ELR (cell line): ENCODE results near the gene ATP5F1D.

ENCODE experiments used
- DNase-seq: peaks from one replicate; pipeline ENCODE4 v3.0.0-alpha.2; 2015; ENCODE audit warnings: low read depth

ATP5F1D gene

DNA sequence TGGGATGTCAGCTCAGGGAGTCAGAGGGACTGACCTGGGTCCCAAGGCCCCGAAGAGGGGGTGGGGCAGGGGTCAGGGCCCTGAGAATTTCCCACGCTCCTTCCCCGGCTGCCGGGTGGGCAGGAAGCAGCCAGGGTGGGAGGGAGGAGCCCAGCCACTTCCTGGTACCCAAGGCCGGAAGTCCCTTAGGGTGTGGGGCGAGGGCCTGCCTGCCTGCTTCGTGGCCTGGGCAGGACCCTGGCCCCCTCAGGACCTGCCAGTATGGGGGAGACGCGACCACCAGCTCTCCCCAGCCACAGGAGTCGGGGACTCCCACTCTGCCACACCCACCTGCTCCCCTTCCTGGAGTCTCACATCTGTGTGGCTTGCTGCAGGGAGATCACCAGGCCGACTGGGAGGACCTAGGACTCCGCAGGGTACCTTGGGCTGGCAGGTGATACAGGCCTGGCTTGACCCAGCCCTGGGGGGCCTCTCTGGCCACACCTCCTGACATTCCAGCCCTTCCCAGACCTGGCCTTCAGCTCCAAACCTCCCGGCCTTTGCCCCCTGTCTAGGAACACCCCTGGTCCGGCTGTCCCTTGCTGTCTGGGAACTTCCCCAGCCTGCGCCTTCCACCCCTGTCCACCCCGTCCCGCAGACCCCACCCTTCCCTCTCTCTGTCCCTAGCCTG lies 17.8 kb downstream of the ATP5F1D start:
- DNase-seq, result peak; percentile 75

DNA sequence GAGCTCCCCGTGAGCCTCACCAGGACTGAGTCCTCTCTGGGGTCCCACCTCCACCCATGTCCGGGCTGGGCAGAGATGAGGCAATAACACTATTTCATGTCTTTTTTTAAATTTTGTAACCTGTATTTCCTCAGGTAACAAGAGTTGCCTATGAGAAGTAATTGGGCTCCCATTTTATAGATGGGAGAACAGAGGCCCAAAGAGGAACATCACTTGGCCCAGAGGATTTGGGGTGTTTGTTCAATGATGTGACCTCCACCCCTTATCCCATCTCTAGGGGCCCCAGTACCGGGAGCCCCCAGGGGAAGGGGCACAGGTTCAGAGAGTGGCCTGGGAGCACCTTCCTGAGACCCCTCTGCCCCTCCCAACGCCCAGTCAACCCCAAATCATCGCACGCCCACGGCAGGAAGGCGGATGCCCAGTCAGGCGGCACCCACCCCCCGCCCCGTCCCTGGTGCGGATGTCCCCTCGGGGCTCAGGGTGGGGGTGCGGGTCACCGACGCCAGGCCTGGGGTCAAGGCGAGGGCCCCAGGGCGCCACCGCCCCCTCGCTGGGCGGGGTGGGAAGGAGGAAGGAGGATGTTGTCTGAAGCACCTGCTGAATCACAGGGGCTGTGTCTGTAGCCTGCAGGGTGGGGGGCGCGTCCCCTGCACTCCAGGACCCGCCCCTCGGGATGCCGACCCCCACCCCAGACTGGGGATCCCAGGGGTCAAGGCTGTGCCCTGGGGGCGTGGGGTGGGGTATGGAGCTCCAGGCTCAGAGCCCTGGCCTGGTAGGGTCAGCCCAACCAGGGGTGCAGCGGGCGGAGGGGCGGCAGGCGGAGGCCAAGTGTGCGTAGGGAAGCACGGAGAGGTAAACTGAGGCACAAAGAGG lies 18.6 kb downstream of the ATP5F1D start:
- peak; percentile 62 for DNase-seq

DNA sequence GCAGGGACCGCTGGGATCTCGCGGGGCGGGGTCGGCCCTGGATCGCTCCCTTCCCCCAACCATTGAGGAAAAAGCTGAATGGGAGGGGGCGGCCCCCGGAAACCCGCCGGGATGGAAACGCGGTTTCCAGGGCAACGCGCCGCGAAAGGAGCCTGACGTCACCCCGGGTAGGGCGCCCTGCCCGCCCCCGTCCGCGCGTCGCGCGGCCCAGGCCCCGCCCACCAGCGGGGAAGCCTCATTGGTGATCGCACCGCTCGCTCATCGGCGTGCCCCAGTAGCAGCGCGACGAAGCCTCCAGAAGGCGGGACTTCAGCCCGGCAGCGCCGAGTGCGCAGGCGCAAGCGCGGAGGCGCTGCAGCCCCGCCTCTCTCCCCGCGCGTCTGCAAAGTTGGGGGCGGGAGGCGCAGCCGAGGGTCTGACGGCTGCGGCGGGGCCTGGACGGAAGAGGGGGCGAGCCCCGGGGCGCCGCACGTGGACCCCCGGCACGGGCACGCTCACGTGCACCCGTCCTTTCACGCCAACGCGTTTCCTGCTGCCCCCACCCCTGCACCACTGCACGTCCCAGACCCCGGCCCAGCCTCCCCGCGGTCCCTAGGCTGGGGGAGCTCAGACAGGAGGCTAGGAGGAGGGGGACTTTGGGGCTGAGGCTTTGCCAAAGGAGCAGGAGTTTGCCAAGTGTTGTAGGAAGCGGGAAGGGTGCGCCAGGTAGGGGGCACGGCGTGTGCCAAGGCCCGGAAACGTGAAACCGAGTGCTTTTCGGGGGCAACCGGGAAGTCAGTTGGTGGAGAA lies 19.4 kb downstream of the ATP5F1D start:
- DNase-seq, result peak; percentile 97

DNA sequence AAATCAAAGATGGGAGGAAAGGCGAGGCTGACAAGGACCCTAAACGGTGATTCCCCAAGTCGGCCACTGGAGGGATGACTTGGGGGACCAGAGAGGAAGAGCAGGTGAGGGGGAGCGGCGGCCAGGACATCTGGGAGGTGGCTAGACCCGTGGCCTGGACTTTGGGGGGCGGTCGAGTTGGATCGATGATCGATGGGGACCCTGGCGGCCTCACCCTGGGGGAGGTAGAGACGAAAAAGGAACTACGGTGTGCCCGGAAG lies 19.9 kb downstream of the ATP5F1D start:
- DNase-seq, result peak; percentile 59

DNA sequence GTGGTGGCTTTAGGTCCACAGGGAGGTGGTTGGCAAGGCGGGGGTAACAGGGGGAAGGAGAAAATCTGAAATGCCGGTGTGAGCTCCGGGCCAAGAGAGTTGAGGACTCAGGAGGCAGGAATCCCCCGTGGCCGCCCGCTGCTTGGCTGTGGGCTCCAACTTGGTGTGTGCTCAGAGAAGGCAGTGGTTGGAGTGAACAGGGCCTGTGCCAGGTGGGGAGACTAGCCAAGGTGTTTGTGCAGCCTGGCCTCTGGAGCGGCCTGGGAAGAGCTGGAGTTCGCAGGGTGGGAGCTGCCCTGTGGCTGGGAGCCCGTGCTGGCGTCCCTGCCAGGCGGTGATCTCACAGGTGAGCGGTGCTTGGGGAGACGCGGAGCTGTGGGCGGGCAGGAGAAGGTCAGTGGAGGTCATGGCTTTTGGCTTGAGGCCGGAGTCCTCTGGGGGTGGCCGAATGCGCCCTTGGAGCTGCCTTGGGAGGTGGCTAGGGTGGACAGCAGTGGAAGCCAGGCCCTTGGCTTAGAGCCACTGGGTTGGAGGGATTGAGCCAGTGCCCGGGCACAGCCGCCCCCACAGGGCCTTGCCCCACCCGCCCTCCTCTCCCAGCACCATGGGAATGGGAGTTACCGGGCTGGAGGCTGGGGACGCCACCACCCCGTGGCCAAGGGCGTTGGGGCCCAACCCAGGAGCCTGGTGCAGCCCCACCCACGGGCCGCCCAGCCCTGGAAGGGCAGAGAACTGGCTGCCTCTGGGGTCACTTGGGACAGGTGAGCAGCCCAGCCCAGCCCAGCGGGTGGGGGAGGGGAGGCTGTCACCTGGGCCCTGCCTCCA lies 20.5 kb downstream of the ATP5F1D start:
- DNase-seq, result peak; percentile 53

DNA sequence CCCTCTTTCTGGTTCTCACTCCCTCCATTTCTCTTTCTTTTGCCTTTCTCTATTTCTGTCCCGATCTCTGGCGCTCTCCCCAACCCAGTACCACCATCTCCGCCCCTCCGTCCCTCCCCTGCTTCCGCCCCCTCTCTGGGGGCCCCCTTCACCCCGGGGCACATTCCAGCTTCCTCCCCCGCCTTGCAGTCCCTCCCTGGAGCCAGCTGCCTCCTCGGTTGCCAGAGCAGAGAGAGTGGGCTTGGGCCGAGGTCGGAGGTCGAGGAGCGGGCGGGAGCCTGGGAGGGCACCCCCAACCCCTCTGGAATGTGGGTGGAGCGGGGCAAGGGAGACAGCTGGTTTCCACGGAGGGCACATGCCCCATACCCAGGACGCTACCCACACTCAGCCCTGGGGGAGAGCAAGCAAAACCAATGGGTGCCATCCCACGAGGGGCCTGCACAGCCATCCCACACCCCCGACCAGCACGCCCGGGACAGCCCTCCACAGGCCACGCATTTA lies 21.1 kb downstream of the ATP5F1D start:
- DNase-seq, result peak; percentile 53

DNA sequence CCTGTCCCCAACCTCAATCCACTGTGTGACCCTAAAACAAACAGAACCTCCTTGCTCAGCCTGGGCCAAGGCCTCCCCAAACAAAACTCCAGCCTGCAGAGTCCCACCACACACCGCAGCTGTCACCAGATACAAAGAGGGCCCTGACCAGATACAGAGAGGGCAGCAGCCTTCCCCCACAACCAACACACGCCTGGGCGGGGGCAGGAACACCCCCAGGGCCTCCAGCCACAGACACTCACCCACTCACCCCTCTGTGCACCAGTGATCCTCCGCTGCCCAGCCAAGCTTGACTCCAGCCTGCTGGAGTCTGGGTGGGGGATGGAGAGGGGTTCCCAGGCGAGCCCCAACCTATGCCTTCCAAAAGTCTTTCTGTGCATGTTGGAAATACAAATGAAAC lies 21.6 kb downstream of the ATP5F1D start:
- DNase-seq, result no peak

DNA sequence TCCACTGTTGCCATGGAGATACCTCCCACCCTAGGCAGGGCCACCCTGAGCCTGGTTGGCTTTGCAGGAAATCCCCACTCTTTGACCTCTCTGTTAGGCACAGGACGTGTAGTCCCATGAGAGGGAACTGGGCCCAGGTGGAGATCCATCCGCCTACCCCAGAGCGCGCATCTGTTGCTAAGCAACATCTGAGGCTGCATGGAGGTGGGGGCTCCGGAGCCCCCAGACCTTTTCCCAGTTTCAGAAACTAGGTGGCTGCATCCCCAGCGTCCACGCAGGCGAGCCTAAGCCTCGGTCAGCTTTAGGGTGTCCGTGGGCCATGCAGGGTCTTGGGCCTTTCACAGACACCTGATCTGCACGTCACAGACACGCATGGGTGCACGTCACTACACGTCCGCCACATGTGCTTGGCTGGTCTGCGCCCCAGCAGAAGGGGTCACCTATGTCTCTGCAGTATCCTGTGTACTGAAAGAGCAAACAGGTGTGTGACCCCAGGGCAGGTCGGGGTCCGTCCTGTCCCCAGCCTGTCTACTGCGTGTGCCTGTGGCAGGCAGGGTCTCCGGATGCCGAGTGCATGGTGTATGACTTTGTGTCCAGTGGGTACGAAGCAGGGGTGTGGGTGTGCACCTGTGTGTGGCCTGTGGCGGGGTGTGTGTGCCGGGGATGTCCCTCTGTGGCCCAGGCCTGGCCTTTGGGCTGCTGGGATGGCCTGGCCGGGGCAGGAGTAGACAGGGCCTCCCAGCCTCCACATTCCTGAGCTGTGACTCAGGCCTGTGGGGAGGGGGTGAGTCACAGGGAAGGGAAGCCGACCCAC lies 23.5 kb downstream of the ATP5F1D start:
- peak; percentile 97 for DNase-seq

DNA sequence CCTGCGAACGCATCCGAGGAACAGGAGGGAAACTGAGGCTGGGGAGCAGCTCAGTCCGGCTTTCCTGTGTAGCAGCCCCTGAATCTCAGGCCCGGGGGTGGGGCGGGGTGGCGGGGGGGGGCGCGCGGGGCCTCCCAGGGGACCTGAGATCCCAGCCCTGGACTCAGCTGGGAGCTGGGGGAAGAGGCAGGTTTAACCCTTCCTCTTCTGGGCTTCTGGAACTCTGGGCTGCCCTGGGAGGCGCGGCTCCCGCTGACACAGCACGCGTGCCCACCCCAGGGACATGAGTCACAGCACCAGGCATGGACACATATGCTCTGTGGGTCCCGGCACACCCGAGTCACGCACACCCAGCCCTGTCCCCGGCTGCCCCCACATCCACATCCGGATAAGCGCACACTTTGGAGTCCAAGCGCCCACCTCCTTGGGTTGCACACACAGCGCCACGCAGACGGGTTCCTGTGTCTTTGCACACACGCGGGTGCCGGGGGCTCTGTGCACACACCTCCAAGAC lies 24.1 kb downstream of the ATP5F1D start:
- DNase-seq, result peak; percentile 94

DNA sequence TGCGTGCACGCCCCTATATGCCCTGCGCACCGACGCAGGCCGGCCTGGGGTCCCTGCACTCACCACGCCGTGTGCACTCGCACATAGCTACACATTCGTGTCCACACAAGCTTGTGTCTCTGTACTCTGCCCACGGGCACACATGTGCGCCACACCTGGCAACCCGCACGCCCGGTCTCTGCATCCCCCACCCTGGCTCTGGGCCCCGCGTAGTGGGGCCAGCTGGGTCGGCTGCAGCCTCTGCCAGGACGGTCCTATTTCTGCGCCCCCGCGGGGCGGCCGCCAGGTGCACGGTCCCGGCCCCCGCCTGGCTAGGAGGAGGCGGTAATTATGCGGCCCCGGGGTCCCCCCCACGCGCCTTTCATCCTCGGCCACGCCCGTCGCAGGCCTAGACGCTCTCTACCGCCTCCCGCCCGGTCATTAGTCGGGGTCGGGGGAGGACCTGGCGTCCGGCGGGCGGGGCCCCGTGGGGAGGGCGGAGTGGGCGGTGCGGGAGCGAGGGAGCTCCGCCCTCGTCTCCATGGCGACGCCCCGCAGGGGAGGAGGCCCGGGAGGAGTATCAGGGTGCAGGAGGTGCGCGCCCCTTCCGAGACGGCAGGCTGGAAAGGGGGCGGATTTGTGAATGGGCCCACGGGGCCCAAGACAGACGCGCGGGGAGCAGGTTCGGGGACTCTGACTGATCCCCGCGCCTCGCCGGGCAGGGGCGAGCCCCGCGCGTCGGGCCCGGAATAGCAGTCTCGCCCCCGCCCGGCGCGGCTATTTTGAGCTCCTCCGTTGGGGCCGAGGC lies 24.8 kb downstream of the ATP5F1D start:
- DNase-seq, result peak; percentile 93

DNA sequence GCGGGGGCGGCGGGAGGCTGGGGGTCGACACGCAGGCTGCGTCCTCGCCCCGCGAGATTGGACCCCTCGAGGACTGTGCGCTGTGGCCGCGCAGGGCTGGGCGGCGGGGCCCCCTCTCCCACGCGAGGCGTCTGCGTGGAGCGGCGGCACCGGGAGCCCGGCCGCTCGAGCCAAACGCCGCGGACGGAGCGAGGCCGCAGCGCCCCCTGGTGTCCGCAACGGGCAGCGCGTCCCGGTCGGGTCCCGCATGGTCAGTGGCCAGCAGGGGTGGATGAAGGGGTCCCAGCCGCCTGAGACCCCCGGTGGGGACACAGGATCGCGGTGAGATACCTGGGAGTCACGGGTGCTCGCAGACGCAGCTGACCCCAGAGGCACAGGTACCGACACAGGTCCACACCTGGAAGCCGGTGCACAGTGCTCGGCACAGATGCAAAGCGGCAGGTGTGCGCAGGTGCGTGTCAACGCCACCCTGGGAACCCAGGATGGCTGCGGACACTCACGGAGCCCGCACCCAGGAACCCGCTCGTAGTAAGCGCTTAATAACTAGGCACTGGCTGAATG lies 25.4 kb downstream of the ATP5F1D start:
- peak; percentile 60 for DNase-seq

DNA sequence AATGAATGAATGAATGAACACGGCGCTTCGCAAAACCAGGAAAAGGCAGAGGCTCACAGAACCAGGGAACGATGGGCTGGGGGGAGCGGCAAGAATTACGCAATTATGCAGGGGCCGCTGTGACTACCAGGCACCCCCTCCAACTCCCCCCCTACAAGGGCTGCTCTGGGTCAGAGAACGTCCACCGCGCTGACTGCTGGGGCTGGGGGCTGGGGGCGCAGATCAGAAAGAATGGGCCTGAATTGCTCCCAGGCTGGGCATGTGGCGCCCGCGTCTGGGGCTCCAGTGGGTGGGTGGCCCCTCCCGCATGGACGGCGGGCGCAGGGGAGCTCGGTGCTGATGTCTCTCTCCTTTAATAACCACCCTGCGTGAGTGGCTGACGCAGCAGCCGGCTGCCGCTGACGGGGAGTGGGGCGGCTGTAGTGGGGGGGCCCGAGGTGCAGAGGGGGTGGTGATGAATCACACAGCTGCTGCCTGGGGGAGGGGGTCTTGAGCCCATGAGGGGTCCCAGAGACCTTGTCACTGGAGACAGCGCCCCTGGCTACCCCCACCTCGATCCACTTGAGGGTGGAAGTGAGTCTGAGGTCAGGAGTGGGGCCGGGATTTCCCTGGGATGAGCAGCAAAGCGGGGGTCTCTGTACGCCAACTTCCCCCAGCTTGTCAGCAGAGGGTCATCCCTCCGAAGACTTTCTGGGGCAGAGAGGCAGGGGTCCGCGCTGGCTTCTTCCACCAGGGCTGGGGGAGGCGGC lies 26.1 kb downstream of the ATP5F1D start:
- peak; percentile 60 for DNase-seq

DNA sequence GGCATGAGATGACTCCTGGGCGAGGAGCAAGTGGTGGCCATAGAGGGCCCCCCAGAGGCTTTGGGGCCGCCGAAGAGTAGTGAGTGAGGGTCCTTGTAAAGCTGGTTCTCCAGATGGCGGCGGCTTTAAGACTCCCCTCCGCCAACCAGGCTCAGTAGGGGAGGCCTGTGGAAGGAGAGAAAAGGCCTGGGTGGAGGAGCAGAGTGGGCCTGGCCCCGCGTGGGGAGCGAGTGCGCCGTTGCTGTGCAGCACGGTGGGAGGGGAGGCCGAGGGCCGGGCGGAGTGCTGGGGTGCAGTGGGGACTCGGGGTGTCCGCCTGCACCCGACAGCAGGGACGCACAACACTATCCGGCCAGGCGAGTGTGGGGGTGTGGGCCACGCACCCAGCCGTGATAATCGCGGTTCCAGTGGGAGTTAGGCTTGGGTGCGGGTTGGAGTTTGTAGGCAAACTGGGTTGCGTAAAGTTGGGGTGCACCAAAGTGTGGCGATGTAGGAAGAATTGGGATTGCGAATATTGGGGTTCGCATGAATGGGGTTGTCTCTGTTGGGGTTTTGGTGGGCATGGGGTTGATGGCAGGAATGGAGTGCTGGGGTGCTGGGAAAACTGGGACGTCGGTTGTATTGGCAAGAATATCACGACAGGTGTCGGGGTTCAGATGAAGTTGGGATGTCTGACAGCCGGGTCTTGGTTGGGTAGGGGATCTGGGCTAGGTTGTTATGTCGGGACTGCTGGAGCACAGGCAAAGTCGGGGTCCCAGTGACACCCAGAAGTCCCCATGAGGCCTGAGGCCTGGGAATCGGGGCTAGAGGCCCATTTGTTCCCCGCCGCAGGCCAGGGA lies 26.9 kb downstream of the ATP5F1D start:
- DNase-seq, result no peak

DNA sequence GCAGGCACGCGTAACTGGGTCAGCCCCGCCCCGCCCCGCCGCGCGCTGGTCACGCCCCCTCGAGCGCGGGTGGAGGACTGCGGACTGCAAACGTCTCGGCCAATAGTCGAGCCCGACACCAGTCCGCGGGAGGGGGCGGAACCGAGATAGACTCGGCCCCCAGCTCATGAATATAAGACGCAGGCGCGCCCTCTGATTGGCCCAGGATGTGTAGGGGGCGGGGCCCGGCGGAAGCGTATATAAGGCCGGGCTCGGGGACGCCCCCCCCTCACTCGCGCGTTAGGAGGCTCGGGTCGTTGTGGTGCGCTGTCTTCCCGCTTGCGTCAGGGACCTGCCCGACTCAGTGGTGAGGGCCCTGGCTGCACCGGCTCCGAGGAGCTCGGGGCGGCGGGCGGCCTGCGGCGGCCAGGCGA lies 27.5 kb downstream of the ATP5F1D start, which contains the start of gene CIRBP:
Gene CIRBP (plus strand): TSS at position 268 of the 413 bp plus-strand sequence. CDS start 1,602 bp downstream, outside the sequence.
- DNase-seq, result peak; percentile 100

DNA sequence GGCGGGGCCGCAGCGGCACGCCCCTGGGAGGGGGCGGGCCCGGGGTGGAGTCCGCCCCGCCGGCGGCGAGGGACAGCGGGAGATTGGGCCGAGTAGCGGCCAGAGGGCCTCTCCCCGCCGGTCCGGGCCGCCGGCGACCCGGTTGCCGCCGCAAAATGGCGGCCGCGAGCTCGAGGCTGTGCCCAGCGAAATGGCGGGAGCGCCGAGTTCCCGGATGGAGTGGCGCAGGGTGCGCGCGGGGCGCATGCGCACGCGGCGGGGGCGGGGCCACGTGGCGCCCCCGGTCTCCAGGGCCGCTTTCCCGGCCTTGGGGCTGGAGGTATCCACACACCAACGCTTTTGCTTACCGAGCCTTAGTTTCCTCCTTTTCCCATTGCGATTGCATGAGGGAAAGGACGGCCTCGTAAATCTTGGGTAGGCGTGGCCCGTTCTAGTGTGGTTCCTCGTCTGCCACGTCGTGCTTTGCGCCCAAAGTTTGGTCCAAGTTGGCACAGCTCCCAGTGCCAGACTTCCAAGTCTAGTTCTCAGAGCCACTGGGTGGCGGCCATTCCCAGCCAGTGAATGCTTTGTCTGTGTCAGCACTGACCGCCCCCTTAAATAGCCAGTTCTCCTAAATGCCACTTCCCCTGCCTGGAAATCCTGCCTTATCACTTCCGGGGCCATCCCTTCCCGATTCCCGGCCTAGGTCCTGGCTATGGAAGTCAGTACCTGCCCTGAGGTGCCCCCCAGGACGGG lies 28.1 kb downstream of the ATP5F1D start:
- DNase-seq, result peak; percentile 88

DNA sequence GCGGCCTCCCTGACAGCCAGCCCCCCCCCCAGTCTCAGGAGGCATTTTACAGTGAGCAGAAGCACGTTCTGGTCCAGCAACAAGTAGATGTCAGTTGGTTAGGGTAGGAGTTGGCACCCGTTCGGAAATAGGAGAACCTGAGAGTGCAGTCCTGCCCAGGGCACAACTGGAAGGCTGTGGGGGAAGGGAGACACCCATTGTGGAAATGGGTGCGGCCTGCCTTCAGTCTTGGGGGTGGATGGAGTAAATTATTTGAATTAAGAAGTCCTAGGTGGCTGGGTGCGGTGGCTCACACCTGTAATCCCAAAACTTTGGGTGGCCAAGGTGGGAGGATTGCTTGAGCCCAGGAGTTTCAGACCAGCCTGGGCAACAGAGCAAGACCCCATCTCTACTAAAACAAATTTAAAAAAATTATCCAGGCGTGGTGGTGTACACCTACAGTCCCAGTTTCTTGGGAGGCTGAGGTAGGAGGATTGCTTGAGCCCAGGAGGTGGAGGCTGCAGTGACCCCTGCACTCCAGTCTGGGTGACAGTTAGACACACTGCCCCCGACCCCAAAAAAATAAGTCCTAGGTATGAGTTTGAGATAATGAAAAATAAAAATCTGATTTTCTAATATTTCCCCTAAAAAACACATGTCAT lies 28.8 kb downstream of the ATP5F1D start:
- DNase-seq, result no peak
